H9 (cell line): ENCODE results near the gene UPF1. TPM values are rescaled to one million over a fixed set of nuclear protein-coding genes. Genes with fewer than 3 reads are reported as not detected.

ENCODE experiments used
- DNase-seq: peaks from one replicate; pipeline ENCODE4 v3.0.0-alpha.2; 2017
- H2AFZ ChIP-seq: one replicate; pipeline ENCODE4 v1.6.1; 2013; ENCODE audit warnings: mild to moderate bottlenecking, low read length, control low read depth, moderate library complexity
- H2AK5ac ChIP-seq: 2 replicates; pipeline ENCODE4 v1.6.1; 2013; ENCODE audit warnings: low read length, control low read depth, mixed read lengths; ENCODE audit not compliant: insufficient read length
- H2BK120ac ChIP-seq: one replicate; pipeline ENCODE4 v1.6.1; 2013; ENCODE audit warnings: low read depth, mild to moderate bottlenecking, low read length, control low read depth, inconsistent platforms; ENCODE audit not compliant: poor library complexity, severe bottlenecking
- H2BK12ac ChIP-seq: 2 replicates; pipeline ENCODE4 v1.6.1; 2013; ENCODE audit warnings: low read length, control low read depth, mixed read lengths, low read depth; ENCODE audit not compliant: insufficient read length
- H2BK15ac ChIP-seq: 2 replicates; pipeline ENCODE4 v1.6.1; 2013; ENCODE audit warnings: low read depth, low read length, control low read depth
- H2BK20ac ChIP-seq: one replicate; pipeline ENCODE4 v1.6.1; 2013; ENCODE audit warnings: low read depth, mild to moderate bottlenecking, low read length, control low read depth, inconsistent platforms; ENCODE audit not compliant: poor library complexity, severe bottlenecking
- H2BK5ac ChIP-seq: 2 replicates; pipeline ENCODE4 v1.6.1; 2013; ENCODE audit warnings: low read length, control low read depth, mixed read lengths; ENCODE audit not compliant: insufficient read length
- H3K14ac ChIP-seq: 2 replicates; pipeline ENCODE4 v1.6.1; 2013; ENCODE audit warnings: low read length, control low read depth; ENCODE audit not compliant: insufficient read depth
- H3K18ac ChIP-seq: 2 replicates; pipeline ENCODE4 v1.6.1; 2013; ENCODE audit warnings: low read depth, mild to moderate bottlenecking, mixed read lengths, low read length, control low read depth; ENCODE audit not compliant: insufficient read length
- H3K23ac ChIP-seq: 2 replicates; pipeline ENCODE4 v1.6.1; 2013; ENCODE audit warnings: low read length, control low read depth, mixed read lengths, low read depth; ENCODE audit not compliant: insufficient read length
- H3K23me2 ChIP-seq: 2 replicates; pipeline ENCODE4 v1.6.1; 2013; ENCODE audit warnings: low read depth, mild to moderate bottlenecking, mixed read lengths, low read length, control low read depth; ENCODE audit not compliant: insufficient read length, poor library complexity, severe bottlenecking
- H3K27ac ChIP-seq: 2 replicates; pipeline ENCODE4 v1.5.1; 2013; ENCODE audit warnings: low read length, control low read depth, mixed read lengths, low read depth; ENCODE audit not compliant: insufficient read length
- H3K27me3 ChIP-seq: 2 replicates; pipeline ENCODE4 v1.6.1; 2013; ENCODE audit warnings: low read length, control low read depth, inconsistent platforms; ENCODE audit not compliant: insufficient read depth
- H3K4ac ChIP-seq: 2 replicates; pipeline ENCODE4 v1.6.1; 2013; ENCODE audit warnings: low read depth, mild to moderate bottlenecking, control low read depth, inconsistent platforms, low read length, moderate library complexity
- H3K4me1 ChIP-seq: 2 replicates; pipeline ENCODE4 v1.6.1; 2013; ENCODE audit warnings: low read length, control low read depth, inconsistent platforms; ENCODE audit not compliant: insufficient read depth
- H3K4me2 ChIP-seq: 2 replicates; pipeline ENCODE4 v1.6.1; 2013; ENCODE audit warnings: low read length, control low read depth, mixed read lengths; ENCODE audit not compliant: insufficient read length, insufficient read depth
- H3K56ac ChIP-seq: 2 replicates; pipeline ENCODE4 v1.6.1; 2013; ENCODE audit warnings: low read depth, mild to moderate bottlenecking, mixed read lengths, low read length, control low read depth; ENCODE audit not compliant: insufficient read length
- H3K79me1 ChIP-seq: 2 replicates; pipeline ENCODE4 v1.6.1; 2013; ENCODE audit warnings: low read depth, mild to moderate bottlenecking, moderate library complexity, low read length, control low read depth, inconsistent platforms; ENCODE audit not compliant: insufficient read depth, poor library complexity, severe bottlenecking
- H3K79me2 ChIP-seq: 2 replicates; pipeline ENCODE4 v1.6.1; 2013; ENCODE audit warnings: low read length, control low read depth, inconsistent platforms; ENCODE audit not compliant: insufficient read depth
- H3K9ac ChIP-seq: 2 replicates; pipeline ENCODE4 v1.6.1; 2013; ENCODE audit warnings: low read length, control low read depth, mixed read lengths; ENCODE audit not compliant: insufficient read length; ENCODE audit errors: extremely low read depth
- H3K9me3 ChIP-seq: one replicate; pipeline ENCODE4 v1.6.1; 2013; ENCODE audit warnings: low read depth, low read length, inconsistent platforms; ENCODE audit not compliant: control insufficient read depth
- H3T11ph ChIP-seq: one replicate; pipeline ENCODE4 v1.6.1; 2013; ENCODE audit warnings: mild to moderate bottlenecking, low read length, control low read depth, inconsistent platforms
- H4K20me1 ChIP-seq: one replicate; pipeline ENCODE4 v1.6.1; 2013; ENCODE audit not compliant: control insufficient read depth, insufficient read length, insufficient read depth
- H4K5ac ChIP-seq: 2 replicates; pipeline ENCODE4 v1.6.1; 2013; ENCODE audit warnings: low read depth, mild to moderate bottlenecking, mixed read lengths, low read length, control low read depth; ENCODE audit not compliant: insufficient read length
- H4K8ac ChIP-seq: replicated peaks from 2 replicates; pipeline ENCODE4 v1.6.1; 2013; ENCODE audit warnings: low read length, control low read depth, mixed read lengths, low read depth; ENCODE audit not compliant: insufficient read length
- H4K91ac ChIP-seq: 2 replicates; pipeline ENCODE4 v1.6.1; 2013; ENCODE audit warnings: low read depth, mild to moderate bottlenecking, moderate library complexity, mixed read lengths, low read length, control low read depth; ENCODE audit not compliant: insufficient read length
- H3K27ac Mint-ChIP-seq, 3 experiments: 2 replicates in 2 of 3; 3 replicates in 1 of 3; pipeline ENCODE4 v1.8.0; 2020 to 2021; ENCODE audit warnings: mixed read lengths in 3 of 3, mild to moderate bottlenecking in 1 of 3, moderate library complexity in 1 of 3
- H3K27me3 Mint-ChIP-seq: 2 replicates; pipeline ENCODE4 v1.8.0; 2021; ENCODE audit warnings: low read depth, mild to moderate bottlenecking, moderate library complexity, mixed read lengths
- H3K36me3 Mint-ChIP-seq, 3 experiments: 2 replicates in 2 of 3; 3 replicates in 1 of 3; pipeline ENCODE4 v1.8.0; 2020 to 2021; ENCODE audit warnings: low read depth in 3 of 3, mixed read lengths in 3 of 3; ENCODE audit not compliant: insufficient read depth in 1 of 3
- H3K4me1 Mint-ChIP-seq, 2 experiments: 2 replicates each; pipeline ENCODE4 v1.8.0; 2020; ENCODE audit warnings: mixed read lengths in 2 of 2
- H3K4me3 Mint-ChIP-seq, 2 experiments: 2 replicates in 1 of 2; 3 replicates in 1 of 2; pipeline ENCODE4 v1.8.0; 2020 to 2021; ENCODE audit warnings: mild to moderate bottlenecking in 2 of 2, mixed read lengths in 2 of 2, moderate library complexity in 1 of 2
- H3K9me3 Mint-ChIP-seq, 2 experiments: 2 replicates in 1 of 2; 3 replicates in 1 of 2; pipeline ENCODE4 v1.8.0; 2020; ENCODE audit warnings: mild to moderate bottlenecking in 2 of 2, mixed read lengths in 2 of 2, moderate library complexity in 1 of 2
- WGBS: extraction: QIAGEN DNeasy Blood & Tissue Kit; methylation state at CpG from one replicate; pipeline ENCODE4 v1.1.7; 2013; ENCODE audit warnings: missing lambda C conversion rate, low lambda C conversion rate, mixed read lengths; ENCODE audit not compliant: insufficient read length; ENCODE audit errors: extremely low coverage; 5-methylcytosine and 5-hydroxymethylcytosine counted together
- total RNA-seq: library from RNA; stranded (reverse); gene quantifications from 2 replicates; pipeline ENCODE4 v1.2.1, GENCODE V29; 2021
- TF ChIP-seq, protein P1 (sequence below): fragments of 200-600 bp; sonication (generic); conservative IDR thresholded peaks from 3 replicates; pipeline ENCODE4 v1.8.0; 2021; ENCODE audit warnings: antibody characterized with exemption, mild to moderate bottlenecking

The UPF1 gene
- total RNA-seq, 1 experiment from 2014 or later = 85.4 TPM

DNA sequence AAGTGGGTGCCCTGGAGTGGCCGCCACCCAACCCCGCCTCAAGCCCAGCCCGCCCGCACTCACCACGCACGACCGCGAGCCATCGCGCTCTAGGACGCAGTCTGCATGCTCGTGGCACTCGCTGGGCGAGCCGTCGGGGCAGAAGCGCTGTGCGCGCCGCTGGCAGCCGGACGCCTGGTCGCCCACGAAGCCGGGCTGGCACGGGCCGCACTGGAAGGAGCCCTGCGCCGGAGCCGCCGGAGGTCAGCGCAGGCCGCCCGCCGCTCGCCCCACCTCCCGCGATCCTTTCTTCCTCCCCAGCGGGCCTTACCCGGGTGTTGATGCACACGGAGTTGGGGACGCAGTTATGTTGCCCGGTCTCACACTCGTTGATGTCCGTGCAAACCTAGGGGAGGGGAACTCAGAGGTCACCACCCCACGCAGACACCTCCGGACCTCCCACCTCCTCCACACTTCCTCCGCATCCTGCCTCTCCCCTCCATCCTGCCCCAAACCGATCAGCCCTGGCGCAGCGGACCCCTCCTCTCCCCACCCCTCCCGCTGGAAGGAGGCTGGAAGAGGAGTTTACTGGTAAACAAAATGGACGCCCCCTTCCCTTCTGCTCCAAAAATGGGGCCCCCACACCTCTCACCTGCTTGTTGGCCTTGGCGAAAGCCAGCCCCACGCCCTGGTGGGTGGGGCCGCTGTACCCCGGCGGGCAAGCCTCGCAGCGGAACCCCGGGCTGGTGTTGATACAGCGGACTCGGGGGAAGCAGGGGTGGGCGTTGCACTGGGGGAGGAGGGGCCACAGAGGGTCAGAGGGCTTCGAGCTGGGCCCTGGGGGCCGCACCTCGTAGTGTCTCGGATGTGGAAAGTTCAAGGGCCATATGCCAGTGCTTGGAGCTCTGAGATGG lies 43.0 kb upstream of the UPF1 start:
- Histone ChIP-seq H2AFZ (no peak overlapping the region), H2BK15ac (no peak overlapping the region), H3K9me3 (no peaks in the 10 kb centered on the region), H4K91ac (no peak overlapping the region), H3K27me3 (peaks cover 93% of the 10 kb centered on the region), H3K79me2 (no peaks in the 10 kb centered on the region), H2BK120ac (no peak overlapping the region), H3K79me1 (no peaks in the 10 kb centered on the region), H2AK5ac (no peak overlapping the region), H2BK5ac (no peak overlapping the region), H3K9ac (no peak overlapping the region), H3K23me2 (peaks cover 20% of the 10 kb centered on the region), H3K4me2 (peak overlapping the region; percentile 80), H4K20me1 (no peaks in the 10 kb centered on the region), H4K5ac (no peak overlapping the region), H3K23ac (no peak overlapping the region), H3K56ac (no peak overlapping the region), H3T11ph (no peak overlapping the region), H2BK12ac (no peak overlapping the region), H2BK20ac (no peak overlapping the region), H3K18ac (no peak overlapping the region), H3K14ac (no peak overlapping the region), H3K4me1 (no peaks in the 10 kb centered on the region), H3K4ac (no peak overlapping the region), H4K8ac (no peak overlapping the region), H3K27ac (no peak overlapping the region)
- TF ChIP-seq, protein P1, sequence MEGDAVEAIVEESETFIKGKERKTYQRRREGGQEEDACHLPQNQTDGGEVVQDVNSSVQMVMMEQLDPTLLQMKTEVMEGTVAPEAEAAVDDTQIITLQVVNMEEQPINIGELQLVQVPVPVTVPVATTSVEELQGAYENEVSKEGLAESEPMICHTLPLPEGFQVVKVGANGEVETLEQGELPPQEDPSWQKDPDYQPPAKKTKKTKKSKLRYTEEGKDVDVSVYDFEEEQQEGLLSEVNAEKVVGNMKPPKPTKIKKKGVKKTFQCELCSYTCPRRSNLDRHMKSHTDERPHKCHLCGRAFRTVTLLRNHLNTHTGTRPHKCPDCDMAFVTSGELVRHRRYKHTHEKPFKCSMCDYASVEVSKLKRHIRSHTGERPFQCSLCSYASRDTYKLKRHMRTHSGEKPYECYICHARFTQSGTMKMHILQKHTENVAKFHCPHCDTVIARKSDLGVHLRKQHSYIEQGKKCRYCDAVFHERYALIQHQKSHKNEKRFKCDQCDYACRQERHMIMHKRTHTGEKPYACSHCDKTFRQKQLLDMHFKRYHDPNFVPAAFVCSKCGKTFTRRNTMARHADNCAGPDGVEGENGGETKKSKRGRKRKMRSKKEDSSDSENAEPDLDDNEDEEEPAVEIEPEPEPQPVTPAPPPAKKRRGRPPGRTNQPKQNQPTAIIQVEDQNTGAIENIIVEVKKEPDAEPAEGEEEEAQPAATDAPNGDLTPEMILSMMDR = no peak
- peak; percentile 37 for DNase-seq
- no CpG with 5 or more reads among the region's 68 CpGs for WGBS
- no peaks in the 10 kb centered on the region; a peak in 2 of 7 replicates for H3K36me3 Mint-ChIP-seq
- H3K9me3 Mint-ChIP-seq = peaks cover 0 to 14% of the 10 kb centered on the region in 2 experiments; a peak in 4 of 5 replicates
- no peak overlapping the region; a peak in 1 of 7 replicates for H3K27ac Mint-ChIP-seq
- peak overlapping the region; percentile 51 to 85 for H3K4me3 Mint-ChIP-seq
- H3K27me3 Mint-ChIP-seq = peaks cover 100% of the 10 kb centered on the region
- H3K4me1 Mint-ChIP-seq = peaks cover 19 to 42% of the 10 kb centered on the region in 2 experiments
